ENCODE data around the gene TMEM39B.

DNA sequence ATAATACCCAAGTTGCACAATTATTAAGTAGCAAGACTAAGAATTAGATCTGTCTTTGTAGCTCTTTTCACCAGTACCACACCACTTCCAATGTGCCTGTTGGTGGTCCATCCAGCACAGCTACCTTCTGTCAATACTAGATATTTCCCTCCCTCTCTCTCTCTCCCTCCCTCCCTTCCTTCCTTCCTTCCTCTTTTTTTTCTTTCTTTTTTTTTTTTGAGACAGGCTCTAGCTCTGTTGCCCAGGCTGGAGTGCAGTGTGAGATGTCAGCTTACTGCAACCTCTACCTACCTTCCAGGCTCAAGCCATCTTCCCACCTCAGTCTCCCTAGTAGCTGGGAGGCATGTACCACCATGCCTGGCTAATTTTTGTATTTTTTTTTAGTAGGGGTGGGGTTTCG is 56.2 kb downstream of the TMEM39B start:
- no peak for TF ChIP-seq ZNF274 (IDR thresholded peaks at IDR 0.05; ENCODE audit: low read depth, low read length)
- TF ChIP-seq YY1 (IDR thresholded peaks at IDR 0.05; ENCODE audit: insufficient read depth, insufficient read length): no peak

Measured in NT2/D1 (cell line).